GM18868 (cell line): Measurements from ENCODE around the gene RASSF5.
A peak's percentile ranks its signal among the peaks of the same experiment; 100 is the strongest.

Experiments
- ATAC-seq: cut with Tn5 transposase; IDR thresholded peaks from one replicate; pipeline ENCODE4 v1.9.1; 2021; ENCODE audit warnings: mild to moderate bottlenecking, moderate library complexity; ENCODE audit not compliant: unreplicated experiment

RASSF5 gene

GRCh38 chr1:206583707-206584648 is 76.6 kb downstream of the RASSF5 start:
- no peak for ATAC-seq

DNA sequence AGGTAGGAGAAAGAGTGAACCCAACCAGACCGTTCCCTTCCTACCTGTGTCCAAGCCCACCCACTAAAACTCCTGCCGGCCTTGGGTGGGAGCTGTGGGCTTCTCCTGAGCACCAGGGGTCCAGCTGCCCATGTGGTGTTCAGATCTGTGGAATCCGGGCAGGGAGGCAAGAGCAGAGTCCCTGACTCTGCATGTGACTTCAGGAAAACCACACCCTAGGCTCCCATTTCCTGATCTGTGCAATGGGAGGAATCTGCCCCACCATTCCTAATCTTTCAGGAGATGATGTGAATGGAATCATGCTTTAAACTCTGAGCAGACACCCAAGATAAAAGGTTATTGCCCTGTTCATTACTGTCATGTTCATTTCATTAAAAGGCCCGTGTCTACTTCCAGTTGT is 77.4 kb downstream of the RASSF5 start:
- no peak for ATAC-seq

DNA sequence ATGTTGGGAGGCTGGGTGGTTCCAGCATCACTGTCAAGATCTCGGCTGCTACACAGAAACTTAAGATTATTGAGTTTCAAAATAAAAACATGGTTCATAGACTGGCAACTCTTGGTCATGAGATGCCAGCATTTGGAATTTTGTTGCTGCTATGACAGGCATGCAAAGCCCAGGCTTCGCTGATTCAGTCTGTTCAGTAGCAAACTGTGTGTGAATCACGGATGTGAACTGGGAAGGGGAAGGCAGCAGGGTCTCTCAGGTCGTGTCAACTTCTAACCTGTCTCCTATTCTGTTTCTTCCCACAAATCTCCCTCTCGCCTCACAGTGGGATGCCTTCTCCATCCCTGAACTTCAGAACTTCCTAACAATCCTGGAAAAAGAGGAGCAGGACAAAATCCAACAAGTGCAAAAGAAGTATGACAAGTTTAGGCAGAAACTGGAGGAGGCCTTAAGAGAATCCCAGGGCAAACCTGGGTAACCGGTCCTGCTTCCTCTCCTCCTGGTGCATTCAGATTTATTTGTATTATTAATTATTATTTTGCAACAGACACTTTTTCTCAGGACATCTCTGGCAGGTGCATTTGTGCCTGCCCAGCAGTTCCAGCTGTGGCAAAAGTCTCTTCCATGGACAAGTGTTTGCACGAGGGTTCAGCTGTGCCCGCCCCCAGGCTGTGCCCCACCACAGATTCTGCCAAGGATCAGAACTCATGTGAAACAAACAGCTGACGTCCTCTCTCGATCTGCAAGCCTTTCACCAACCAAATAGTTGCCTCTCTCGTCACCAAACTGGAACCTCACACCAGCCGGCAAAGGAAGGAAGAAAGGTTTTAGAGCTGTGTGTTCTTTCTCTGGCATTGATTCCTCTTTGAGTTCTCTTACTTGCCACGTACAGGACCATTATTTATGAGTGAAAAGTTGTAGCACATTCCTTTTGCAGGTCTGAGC is 79.4 kb downstream of the RASSF5 start:
- ATAC-seq: no peak

- ATAC-seq: no peak
Measured at GRCh38 chr1:206587904-206588303, 80.6 kb downstream of the RASSF5 start.

GRCh38 chr1:206588492-206588891 is 81.2 kb downstream of the RASSF5 start:
- no peak for ATAC-seq

GRCh38 chr1:206589206-206589605 is 81.9 kb downstream of the RASSF5 start:
- ATAC-seq: no peak

DNA sequence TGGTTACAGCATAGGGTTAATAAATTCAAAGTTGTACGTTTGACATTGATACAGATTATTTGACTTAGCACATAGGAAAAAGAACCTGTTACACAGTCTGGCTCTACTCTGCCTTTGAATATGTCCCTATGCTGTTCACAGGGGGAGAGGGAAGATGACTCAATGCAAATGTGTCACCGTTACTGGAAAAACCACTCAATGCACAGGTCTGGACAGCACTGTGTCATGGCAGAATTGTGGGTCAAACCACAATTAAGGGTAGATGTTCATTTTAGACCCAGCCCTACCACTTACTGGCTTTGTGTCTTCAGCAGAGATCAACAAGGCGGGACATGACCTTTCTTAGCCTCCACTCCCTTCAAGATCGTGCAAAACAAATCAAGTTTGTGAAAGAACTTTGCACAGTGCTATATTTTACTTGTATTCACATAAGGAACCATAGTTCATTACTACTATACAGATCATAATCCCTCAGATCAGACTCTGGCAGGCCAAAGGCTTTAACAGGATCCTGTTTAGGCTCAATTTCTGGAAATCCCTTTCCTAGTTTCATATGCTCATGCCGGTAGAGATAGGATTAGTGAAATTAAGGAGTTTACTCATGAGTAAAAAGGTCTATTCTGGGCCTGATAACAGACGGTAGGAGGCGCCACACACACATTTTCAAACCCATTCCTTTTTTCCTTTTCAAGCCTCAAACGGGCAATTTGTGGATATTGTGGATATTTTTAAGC is 82.9 kb downstream of the RASSF5 start:
- peak; percentile 41 for ATAC-seq

- ATAC-seq: no peak
Measured at GRCh38 chr1:206591226-206591625, 83.9 kb downstream of the RASSF5 start.

GRCh38 chr1:206591696-206592095 is 84.4 kb downstream of the RASSF5 start:
- ATAC-seq: no peak

DNA sequence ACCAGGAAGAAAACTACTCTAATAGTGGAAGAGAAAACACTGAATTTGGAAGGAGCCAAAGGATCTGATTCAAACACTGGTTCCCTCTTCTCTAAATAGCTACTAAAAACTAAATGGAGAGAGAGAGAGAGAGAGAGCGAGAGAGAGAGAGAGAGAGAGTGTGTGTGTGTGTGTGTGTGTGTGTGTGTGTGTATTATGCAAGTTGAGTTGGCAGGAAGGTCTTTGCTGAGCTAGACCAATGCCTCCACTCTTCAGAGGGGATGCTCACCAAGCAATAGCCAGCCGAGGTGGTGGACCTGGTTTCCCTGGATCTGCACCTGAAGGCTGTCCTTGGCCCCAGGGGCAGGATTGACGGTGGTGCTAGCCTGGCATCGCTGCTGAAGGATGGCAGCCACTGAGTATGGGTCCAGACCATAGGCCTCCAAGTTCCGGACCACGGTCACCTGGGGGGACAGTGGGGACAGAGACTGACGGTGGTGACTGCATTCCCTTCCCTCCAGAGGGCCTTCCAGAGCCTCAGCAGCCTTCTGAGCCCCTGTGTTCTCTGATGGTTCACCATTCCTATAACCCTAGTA is 86.1 kb downstream of the RASSF5 start:
- ATAC-seq: no peak

DNA sequence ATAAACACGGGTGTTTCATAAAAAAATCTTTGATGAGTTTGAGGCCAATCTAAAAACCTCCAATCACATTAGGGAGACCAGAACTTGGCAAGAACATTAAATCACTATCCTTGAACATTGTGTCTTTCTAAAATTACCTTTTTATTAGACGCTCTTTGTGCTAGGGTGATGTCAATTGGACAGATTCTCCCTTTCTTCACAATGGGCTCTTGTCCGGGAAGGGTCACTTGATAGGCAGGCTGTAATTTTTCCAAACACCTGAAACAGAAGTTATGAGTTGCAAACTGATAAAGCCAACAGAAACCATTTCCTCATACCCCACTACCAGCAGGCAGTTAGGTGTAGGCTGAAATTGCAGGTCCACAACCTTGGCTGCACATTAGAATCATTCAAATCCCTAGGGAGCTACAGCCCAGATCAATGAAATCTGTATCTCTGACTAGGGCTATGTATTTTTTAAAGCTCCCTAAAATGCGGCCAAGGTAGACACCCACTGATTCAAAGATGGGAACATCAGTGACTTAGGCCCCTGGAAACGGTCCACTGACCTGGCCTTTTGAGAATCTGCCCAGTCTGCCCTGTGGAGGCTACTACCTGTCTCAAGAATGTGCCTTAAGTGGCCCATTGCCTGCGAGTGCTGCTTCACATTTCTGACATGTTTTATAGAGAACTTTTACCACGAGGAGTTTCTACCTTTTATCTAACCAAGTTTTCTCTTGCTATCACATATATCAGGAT is 88.4 kb downstream of the RASSF5 start:
- ATAC-seq: no peak

- ATAC-seq: no peak
Measured at GRCh38 chr1:206596319-206596666, 89.0 kb downstream of the RASSF5 start.

DNA sequence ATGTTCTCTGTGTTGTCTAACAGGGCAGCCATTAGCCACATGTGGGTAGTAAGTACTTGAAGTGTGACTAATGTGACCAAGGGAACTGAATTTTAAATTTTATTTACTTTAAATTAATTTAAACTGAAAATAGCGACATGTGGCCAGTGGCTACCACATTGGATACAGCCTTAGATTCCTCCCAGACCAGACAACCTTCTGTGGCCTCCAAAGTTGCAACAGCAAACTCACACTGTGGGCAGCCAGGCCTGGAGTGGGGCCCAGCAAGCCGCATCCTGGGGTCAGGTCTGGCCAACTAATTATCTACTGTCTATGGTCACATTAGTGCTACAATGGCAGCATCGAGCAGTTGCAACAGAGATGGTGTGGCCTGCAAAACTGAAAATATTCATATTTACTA is 93.2 kb downstream of the RASSF5 start:
- ATAC-seq: no peak

DNA sequence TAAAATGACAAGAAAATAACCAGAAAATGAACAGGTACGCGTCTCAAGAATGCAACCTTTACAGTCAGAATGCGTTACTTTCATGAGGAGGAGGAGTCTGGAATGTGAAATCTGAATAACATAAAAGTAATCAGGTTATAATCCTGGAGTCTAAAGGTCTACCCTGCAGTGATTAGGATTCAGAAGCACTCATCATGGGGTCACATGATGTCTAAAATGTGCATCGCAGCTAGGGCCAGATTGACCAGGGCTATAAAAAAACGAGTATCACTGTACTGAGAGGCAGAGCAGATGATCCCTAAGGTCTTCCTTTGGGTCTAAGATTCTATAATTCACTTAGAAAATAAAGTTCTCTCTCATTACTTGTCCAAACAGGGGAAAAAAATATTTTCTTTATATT is 97.5 kb downstream of the RASSF5 start:
- no peak for ATAC-seq

- ATAC-seq: no peak
Measured at GRCh38 chr1:206606867-206607266, 99.5 kb downstream of the RASSF5 start.

- no peak for ATAC-seq
Measured at GRCh38 chr1:206608108-206608698, 100.9 kb downstream of the RASSF5 start.

GRCh38 chr1:206609229-206609991 is 102.1 kb downstream of the RASSF5 start:
- ATAC-seq: peak; percentile 37

- peak; percentile 84 for ATAC-seq
Measured at GRCh38 chr1:206612129-206612876, 105.0 kb downstream of the RASSF5 start, which contains the start of gene EIF2D. TSS of gene EIF2D (minus strand) at chr1:206612465. CDS start at chr1:206612342, 123 bp downstream.
